CD4-positive, alpha-beta T cell treated with Interleukin-15 for 1 hour (primary cell): Measurements from ENCODE around the gene AGBL4.

ENCODE experiments used
- DNase-seq: peaks from one replicate; pipeline ENCODE4 v3.0.0-alpha.2; 2020

The AGBL4 gene

GRCh38 chr1:48697066-48697707, 1326.6 kb downstream of the AGBL4 start:
- DNase-seq = peak; percentile 31

GRCh38 chr1:48695161-48695560, 1328.6 kb downstream of the AGBL4 start:
- DNase-seq = no peak

- no peak for DNase-seq
Measured at GRCh38 chr1:48693674-48694320, 1330.0 kb downstream of the AGBL4 start.

- no peak for DNase-seq
Measured at GRCh38 chr1:48693180-48693579, 1330.6 kb downstream of the AGBL4 start.

GRCh38 chr1:48692235-48692634, 1331.5 kb downstream of the AGBL4 start:
- no peak for DNase-seq

- DNase-seq = no peak
Measured at GRCh38 chr1:48691429-48692001, 1332.2 kb downstream of the AGBL4 start.

- DNase-seq = no peak
Measured at GRCh38 chr1:48688102-48688760, 1335.5 kb downstream of the AGBL4 start.

GRCh38 chr1:48687282-48688045, 1336.3 kb downstream of the AGBL4 start:
- no peak for DNase-seq

GRCh38 chr1:48686159-48686558, 1337.6 kb downstream of the AGBL4 start:
- no peak for DNase-seq

GRCh38 chr1:48684381-48684780, 1339.4 kb downstream of the AGBL4 start:
- no peak for DNase-seq

- no peak for DNase-seq
Measured at GRCh38 chr1:48683839-48684238, 1339.9 kb downstream of the AGBL4 start.

GRCh38 chr1:48681476-48682305, 1342.1 kb downstream of the AGBL4 start:
- no peak for DNase-seq

- no peak for DNase-seq
Measured at GRCh38 chr1:48680411-48681035, 1343.2 kb downstream of the AGBL4 start.

- no peak for DNase-seq
Measured at GRCh38 chr1:48679859-48680258, 1343.9 kb downstream of the AGBL4 start.

GRCh38 chr1:48678710-48679505, 1344.8 kb downstream of the AGBL4 start:
- DNase-seq = no peak

- DNase-seq = peak; percentile 23
Measured at GRCh38 chr1:48677306-48678287, 1346.2 kb downstream of the AGBL4 start.

- DNase-seq = no peak
Measured at GRCh38 chr1:48676822-48677221, 1346.9 kb downstream of the AGBL4 start.

GRCh38 chr1:48676376-48676775, 1347.4 kb downstream of the AGBL4 start:
- DNase-seq = no peak

GRCh38 chr1:48675251-48675650, 1348.5 kb downstream of the AGBL4 start:
- DNase-seq = no peak

GRCh38 chr1:48674641-48675040, 1349.1 kb downstream of the AGBL4 start:
- no peak for DNase-seq
